PC-3 (cell line): ENCODE measurements around the gene GINS1.

Experiments
- CTCF ChIP-seq: fragments of 300-600 bp; sonication (generic); conservative IDR thresholded peaks from 2 replicates; pipeline ENCODE4 v1.5.1; 2017; ENCODE audit warnings: antibody characterized with exemption, low read depth, mild to moderate bottlenecking, low read length
- EZH2 ChIP-seq: fragments of 300-600 bp; sonication (generic); IDR thresholded peaks from one replicate; pipeline ENCODE4 v1.6.1; 2017; ENCODE audit warnings: antibody characterized with exemption, mild to moderate bottlenecking, low read length; ENCODE audit not compliant: unreplicated experiment
- EZH2phosphoT487 ChIP-seq: fragments of 300-600 bp; sonication (generic); IDR thresholded peaks from 2 replicates; pipeline ENCODE4 v1.6.1; 2018; ENCODE audit warnings: mild to moderate bottlenecking, antibody characterized with exemption, low read length, borderline replicate concordance

GRCh38 chr20:25369971-25370370 lies 37.5 kb upstream of the GINS1 start:
- TF ChIP-seq EZH2phosphoT487 (no peak), CTCF (no peak), EZH2 (no peak)
